ENCODE results near the gene IRF2BPL. TPM values are rescaled to one million over a fixed set of nuclear protein-coding genes. Genes with fewer than 3 reads are reported as not detected.
A peak's percentile ranks its signal among the peaks of the same experiment; 100 is the strongest.

The IRF2BPL gene
- total and polyA plus RNA-seq, 5 donors from 2014 or later, result 2.2 to 48.9 (median 4.8) TPM

DNA sequence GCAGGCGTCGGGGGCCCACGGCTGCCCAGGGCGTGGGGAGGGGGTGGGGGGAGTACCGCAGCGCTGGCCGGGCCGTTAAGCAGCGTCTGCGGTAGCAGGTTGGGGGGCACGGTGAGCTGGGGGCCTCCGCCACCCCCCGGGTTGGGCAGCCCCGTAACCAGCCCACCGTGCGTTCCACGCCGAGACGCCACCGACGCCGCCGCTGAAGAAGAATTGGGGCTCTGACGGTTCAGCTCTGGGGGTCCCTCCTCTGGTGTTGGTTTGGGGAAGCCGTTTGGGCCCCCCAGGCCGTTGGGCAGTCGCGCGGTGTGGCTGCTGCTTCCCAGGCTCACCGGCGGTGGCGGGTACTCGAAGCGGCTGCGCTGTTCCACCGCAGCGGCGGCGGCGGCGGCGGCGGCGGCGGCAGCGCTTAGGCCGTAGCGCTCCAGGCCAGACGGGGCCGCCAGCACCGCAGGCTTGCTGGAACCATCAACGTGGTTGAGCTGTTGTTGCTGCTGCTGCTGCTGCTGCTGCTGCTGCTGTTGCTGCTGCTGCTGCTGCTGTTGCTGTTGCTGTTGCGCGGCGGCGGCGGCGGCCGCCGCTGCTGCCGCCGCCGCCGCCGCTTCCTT lies 1.5 kb downstream of the IRF2BPL start:
- peak overlapping the region; percentile 95 for H3K27ac ChIP-seq (ENCODE audit: insufficient read depth, low read length, poor library complexity, severe bottlenecking)
- H3K4me3 Mint-ChIP-seq, result peak overlapping the region; percentile 54 to 92 (median 83)
- no peaks in the 10 kb centered on the region for H3K27me3 ChIP-seq (ENCODE audit: control insufficient read depth, insufficient read depth, low read length)
- H3K36me3 ChIP-seq (ENCODE audit: control insufficient read depth, insufficient read depth, low read length), result no peaks in the 10 kb centered on the region
- H3K4me1 Mint-ChIP-seq, result peaks cover 27 to 76% (median 47%) of the 10 kb centered on the region in 4 donors
- DNase-seq, result peak; percentile 48 to 71 (median 63)
- peaks cover 9% of the 10 kb centered on the region for H3K36me3 Mint-ChIP-seq
- no peak overlapping the region for H3K27ac Mint-ChIP-seq
- H3K27me3 Mint-ChIP-seq, result peaks cover 14% of the 10 kb centered on the region
- no peaks in the 10 kb centered on the region for H3K9me3 ChIP-seq (ENCODE audit: control insufficient read depth in 2 of 2, low read length in 2 of 2)
- peaks cover 0 to 2% (median 0%) of the 10 kb centered on the region in 7 donors for H3K9me3 Mint-ChIP-seq
- peak; percentile 29 to 41 for ATAC-seq (ENCODE audit: low read depth in 2 of 2)
- no peak overlapping the region for H3K4me3 ChIP-seq (ENCODE audit: low read depth, low read length)
- peaks cover 74% of the 10 kb centered on the region for H3K4me1 ChIP-seq (ENCODE audit: control insufficient read depth, insufficient read depth, low read length, poor library complexity, severe bottlenecking)

DNA sequence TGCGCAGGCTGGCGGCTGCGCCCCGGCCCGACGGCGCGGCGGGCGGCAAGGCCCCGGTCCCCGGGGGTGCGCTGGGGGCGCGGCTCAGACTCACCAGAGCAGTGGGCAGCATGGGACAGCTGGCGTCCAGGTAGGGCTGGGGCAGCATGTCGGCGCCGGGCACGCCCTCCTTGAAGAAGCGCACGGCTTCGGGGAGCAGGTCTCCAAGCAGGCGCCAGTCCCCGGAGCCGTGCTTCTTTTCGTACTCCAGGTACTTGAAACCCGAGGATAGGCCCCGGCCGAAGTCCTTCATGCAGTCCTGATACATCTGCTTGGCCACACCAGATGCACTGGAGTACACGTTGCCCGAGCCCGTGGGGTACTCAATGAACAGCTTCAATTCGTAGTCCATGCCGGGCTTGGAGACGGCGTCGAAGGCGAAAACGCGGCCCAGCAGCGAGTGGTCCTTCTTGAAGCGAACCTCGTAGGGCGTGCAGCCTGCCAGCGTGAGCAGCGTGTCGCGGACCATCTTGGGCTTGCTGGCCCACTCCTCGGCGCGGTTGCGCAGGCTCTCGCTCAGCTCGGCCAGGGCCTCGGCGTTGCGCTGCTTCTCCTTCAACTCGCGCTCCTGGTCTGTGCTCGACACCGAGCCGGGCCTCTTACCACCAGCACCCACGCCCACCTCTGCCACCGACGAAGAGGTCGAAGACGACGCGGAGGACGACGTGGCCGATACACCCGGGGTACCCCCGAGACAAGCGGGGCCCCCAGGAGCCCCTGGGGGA lies 2.2 kb downstream of the IRF2BPL start:
- H3K27me3 ChIP-seq (ENCODE audit: control insufficient read depth, insufficient read depth, low read length), result no peaks in the 10 kb centered on the region
- no peak for ATAC-seq (ENCODE audit: low read depth in 2 of 2)
- H3K4me3 ChIP-seq (ENCODE audit: low read depth, low read length), result peak overlapping the region; percentile 44
- DNase-seq, result no peak
- H3K27ac Mint-ChIP-seq, result peak overlapping the region in 2 of 3 donors; percentile 5 to 75
- peak overlapping the region; percentile 95 for H3K27ac ChIP-seq (ENCODE audit: insufficient read depth, low read length, poor library complexity, severe bottlenecking)
- peaks cover 14% of the 10 kb centered on the region for H3K27me3 Mint-ChIP-seq
- H3K9me3 Mint-ChIP-seq, result peaks cover 0 to 2% (median 0%) of the 10 kb centered on the region in 7 donors
- H3K4me1 Mint-ChIP-seq, result peaks cover 24 to 72% (median 41%) of the 10 kb centered on the region in 4 donors
- H3K9me3 ChIP-seq (ENCODE audit: control insufficient read depth in 2 of 2, low read length in 2 of 2), result no peaks in the 10 kb centered on the region
- H3K4me1 ChIP-seq (ENCODE audit: control insufficient read depth, insufficient read depth, low read length, poor library complexity, severe bottlenecking), result peaks cover 67% of the 10 kb centered on the region
- peaks cover 9% of the 10 kb centered on the region for H3K36me3 Mint-ChIP-seq
- no peaks in the 10 kb centered on the region for H3K36me3 ChIP-seq (ENCODE audit: control insufficient read depth, insufficient read depth, low read length)
- peak overlapping the region; percentile 75 to 88 (median 82) for H3K4me3 Mint-ChIP-seq

DNA sequence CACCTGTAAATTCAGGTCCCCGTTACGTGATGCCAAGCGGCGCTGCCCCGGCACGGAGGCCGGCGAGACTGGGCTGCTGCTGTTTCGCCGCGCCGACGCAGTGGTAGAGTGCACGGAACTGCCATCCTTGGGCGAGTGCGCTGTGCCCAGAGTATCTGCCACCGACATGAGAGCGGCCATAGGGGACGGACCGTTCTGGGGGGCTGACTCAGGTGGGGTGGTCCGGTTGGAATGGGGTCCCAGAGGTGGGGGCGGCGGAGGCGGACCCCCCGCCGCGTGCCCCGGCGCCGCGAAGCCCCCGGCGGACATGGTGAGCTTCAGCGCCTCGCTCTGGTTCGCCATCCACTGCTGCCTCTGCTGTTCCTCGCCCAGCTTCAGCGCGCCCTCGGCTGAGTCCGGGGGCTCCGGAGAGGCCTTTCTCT lies 2.8 kb downstream of the IRF2BPL start:
- DNase-seq (no peak), ATAC-seq (ENCODE audit: low read depth in 2 of 2) (no peak)
- Mint-ChIP-seq H3K9me3 (peaks cover 0 to 2% (median 0%) of the 10 kb centered on the region in 7 donors), H3K27ac (peak overlapping the region in 1 of 3 donors; percentile 90), H3K4me1 (peaks cover 24 to 66% (median 37%) of the 10 kb centered on the region in 4 donors), H3K36me3 (peaks cover 9% of the 10 kb centered on the region), H3K4me3 (peak overlapping the region; percentile 70 to 90 (median 83)), H3K27me3 (peaks cover 14% of the 10 kb centered on the region)
- H3K4me3 ChIP-seq (ENCODE audit: low read depth, low read length), result peak overlapping the region; percentile 71
- no peaks in the 10 kb centered on the region for H3K36me3 ChIP-seq (ENCODE audit: control insufficient read depth, insufficient read depth, low read length)
- H3K4me1 ChIP-seq (ENCODE audit: control insufficient read depth, insufficient read depth, low read length, poor library complexity, severe bottlenecking), result peaks cover 64% of the 10 kb centered on the region
- no peaks in the 10 kb centered on the region for H3K9me3 ChIP-seq (ENCODE audit: control insufficient read depth in 2 of 2, low read length in 2 of 2)
- no peaks in the 10 kb centered on the region for H3K27me3 ChIP-seq (ENCODE audit: control insufficient read depth, insufficient read depth, low read length)
- H3K27ac ChIP-seq (ENCODE audit: insufficient read depth, low read length, poor library complexity, severe bottlenecking), result no peak overlapping the region

DNA sequence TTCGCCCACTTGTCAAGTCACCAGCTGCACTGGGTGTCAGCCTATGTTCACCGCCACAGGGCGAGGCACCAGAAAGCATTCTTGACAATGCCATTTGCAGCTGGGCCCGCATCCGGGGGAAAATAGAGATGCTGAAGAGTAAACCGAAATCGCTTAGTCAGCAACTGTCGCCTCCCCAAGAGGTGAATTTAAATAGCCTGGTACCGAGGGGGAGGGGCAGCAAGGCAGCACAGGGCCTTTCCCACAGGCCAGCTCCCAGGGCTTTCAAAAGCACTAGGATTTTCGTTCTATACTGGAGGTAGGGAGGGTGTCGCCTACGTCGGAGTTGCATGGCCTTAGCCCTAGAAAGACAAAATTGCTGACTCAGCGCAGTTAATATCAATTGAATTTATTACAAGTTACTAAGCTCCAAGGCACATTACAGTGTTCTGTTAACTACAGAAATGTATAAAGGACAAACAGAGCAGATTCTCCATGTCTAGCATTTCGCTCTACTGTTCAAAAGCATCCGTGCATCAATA lies 4.3 kb downstream of the IRF2BPL start:
- Histone ChIP-seq H3K36me3 (ENCODE audit: control insufficient read depth, insufficient read depth, low read length) (no peaks in the 10 kb centered on the region), H3K4me1 (ENCODE audit: control insufficient read depth, insufficient read depth, low read length, poor library complexity, severe bottlenecking) (peaks cover 49% of the 10 kb centered on the region), H3K27me3 (ENCODE audit: control insufficient read depth, insufficient read depth, low read length) (no peaks in the 10 kb centered on the region), H3K27ac (ENCODE audit: insufficient read depth, low read length, poor library complexity, severe bottlenecking) (peak overlapping the region; percentile 67), H3K4me3 (ENCODE audit: low read depth, low read length) (peak overlapping the region; percentile 71), H3K9me3 (ENCODE audit: control insufficient read depth in 2 of 2, low read length in 2 of 2) (no peaks in the 10 kb centered on the region)
- Mint-ChIP-seq H3K27ac (peak overlapping the region; percentile 29 to 95 (median 90)), H3K9me3 (peaks cover 0 to 2% (median 0%) of the 10 kb centered on the region in 7 donors), H3K36me3 (peaks cover 9% of the 10 kb centered on the region), H3K27me3 (peaks cover 13% of the 10 kb centered on the region), H3K4me3 (peak overlapping the region; percentile 83 to 93 (median 86)), H3K4me1 (peaks cover 22 to 52% (median 34%) of the 10 kb centered on the region in 4 donors)
- ATAC-seq (ENCODE audit: low read depth in 2 of 2), result peak; percentile 9 to 17
- peak; percentile 34 to 92 (median 74) for DNase-seq

DNA sequence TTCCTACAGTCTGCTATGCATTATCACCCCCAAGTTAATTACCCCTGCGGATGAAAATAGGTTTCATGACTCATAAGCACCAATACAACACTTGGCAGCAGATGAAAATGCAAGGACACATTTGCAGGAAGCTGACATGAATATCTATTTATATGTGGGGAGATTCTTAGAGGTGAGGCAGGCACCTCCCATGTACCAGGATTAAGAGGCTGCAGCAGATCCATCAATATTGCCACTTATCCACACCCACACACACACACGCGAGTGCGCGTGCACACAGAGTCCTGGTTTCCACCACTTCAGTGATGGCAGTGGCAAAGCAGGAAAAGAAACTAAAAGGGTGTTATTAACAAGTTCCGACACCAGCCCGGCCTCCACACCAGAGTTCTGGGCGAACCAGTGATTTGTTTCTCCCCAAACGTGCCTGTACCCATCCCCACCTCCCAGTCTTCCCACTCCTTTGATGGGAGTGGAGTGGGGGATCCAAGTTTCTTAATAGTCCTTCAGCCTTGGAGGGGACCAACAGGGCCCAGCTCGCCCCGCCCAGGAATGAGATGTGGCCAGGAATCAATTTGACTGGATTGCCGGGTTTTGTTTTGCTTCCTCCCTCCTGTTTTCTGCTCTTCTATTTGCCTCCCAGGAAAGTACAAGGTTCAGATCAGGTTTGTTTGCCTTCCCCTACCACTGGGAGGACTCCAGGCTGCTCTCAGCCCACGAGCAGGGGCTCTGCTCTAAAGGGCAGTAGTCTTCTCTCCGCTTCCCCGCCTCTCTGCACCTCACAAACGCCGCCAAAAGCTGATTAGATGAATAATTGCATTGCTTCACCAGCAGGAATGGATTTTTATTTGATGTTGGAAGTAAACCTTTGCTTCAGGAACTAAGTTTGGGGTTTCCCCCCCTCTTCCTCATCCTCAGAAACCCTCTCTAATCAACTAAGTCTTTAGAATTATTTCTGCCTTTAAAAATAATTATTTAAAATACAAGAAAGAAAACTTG lies 5.2 kb downstream of the IRF2BPL start:
- H3K36me3 Mint-ChIP-seq, result peaks cover 7% of the 10 kb centered on the region
- peaks cover 0 to 2% (median 0%) of the 10 kb centered on the region in 7 donors for H3K9me3 Mint-ChIP-seq
- H3K4me3 Mint-ChIP-seq, result peak overlapping the region; percentile 44 to 90 (median 70)
- H3K27me3 Mint-ChIP-seq, result peaks cover 5% of the 10 kb centered on the region
- no peaks in the 10 kb centered on the region for H3K27me3 ChIP-seq (ENCODE audit: control insufficient read depth, insufficient read depth, low read length)
- no peaks in the 10 kb centered on the region for H3K36me3 ChIP-seq (ENCODE audit: control insufficient read depth, insufficient read depth, low read length)
- peaks cover 16 to 45% (median 28%) of the 10 kb centered on the region in 4 donors for H3K4me1 Mint-ChIP-seq
- H3K4me1 ChIP-seq (ENCODE audit: control insufficient read depth, insufficient read depth, low read length, poor library complexity, severe bottlenecking), result peaks cover 42% of the 10 kb centered on the region
- H3K4me3 ChIP-seq (ENCODE audit: low read depth, low read length), result no peak overlapping the region
- H3K9me3 ChIP-seq (ENCODE audit: control insufficient read depth in 2 of 2, low read length in 2 of 2), result no peaks in the 10 kb centered on the region
- peak overlapping the region; percentile 74 to 90 (median 83) for H3K27ac Mint-ChIP-seq
- no peak for DNase-seq
- no peak for ATAC-seq (ENCODE audit: low read depth in 2 of 2)
- H3K27ac ChIP-seq (ENCODE audit: insufficient read depth, low read length, poor library complexity, severe bottlenecking), result peak overlapping the region; percentile 67

DNA sequence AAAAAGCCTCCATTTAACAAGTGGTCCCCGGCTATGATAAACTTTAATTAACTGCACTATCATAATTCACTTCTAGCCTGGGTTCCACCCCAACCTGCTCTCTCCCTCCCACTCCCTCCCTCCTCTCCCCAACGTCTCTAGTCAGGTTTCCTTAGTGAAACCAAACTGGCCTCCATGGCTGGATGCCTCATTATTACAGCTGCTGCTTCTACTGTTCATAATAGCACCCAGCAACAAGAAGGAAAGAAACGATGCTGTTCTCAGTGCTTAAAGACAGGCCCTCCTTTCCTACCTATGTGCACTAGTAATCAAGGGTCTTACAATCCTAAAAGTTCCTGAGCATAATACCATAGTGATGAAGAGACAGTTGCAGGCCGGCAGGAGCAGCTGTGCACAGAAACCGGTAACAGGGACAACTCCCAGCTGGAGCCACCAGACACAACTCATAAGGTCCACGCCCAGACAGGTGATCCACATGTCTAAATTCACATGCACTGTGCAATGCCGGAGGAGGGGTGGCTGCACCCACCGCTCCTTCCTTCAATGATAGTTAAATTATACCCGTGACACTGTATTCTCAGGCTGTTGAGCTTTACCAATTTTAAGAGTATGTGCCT lies 6.2 kb downstream of the IRF2BPL start:
- H3K36me3 Mint-ChIP-seq, result peaks cover 7% of the 10 kb centered on the region
- peaks cover 0 to 2% (median 0%) of the 10 kb centered on the region in 7 donors for H3K9me3 Mint-ChIP-seq
- H3K27me3 ChIP-seq (ENCODE audit: control insufficient read depth, insufficient read depth, low read length), result no peaks in the 10 kb centered on the region
- peak overlapping the region in 2 of 4 donors; percentile 23 to 73 for H3K4me3 Mint-ChIP-seq
- no peak overlapping the region for H3K27ac ChIP-seq (ENCODE audit: insufficient read depth, low read length, poor library complexity, severe bottlenecking)
- DNase-seq, result no peak
- ATAC-seq (ENCODE audit: low read depth in 2 of 2), result no peak
- no peak overlapping the region for H3K4me3 ChIP-seq (ENCODE audit: low read depth, low read length)
- peak overlapping the region in 2 of 3 donors; percentile 2 to 84 for H3K27ac Mint-ChIP-seq
- peaks cover 16 to 45% (median 28%) of the 10 kb centered on the region in 4 donors for H3K4me1 Mint-ChIP-seq
- H3K27me3 Mint-ChIP-seq, result peaks cover 5% of the 10 kb centered on the region
- H3K4me1 ChIP-seq (ENCODE audit: control insufficient read depth, insufficient read depth, low read length, poor library complexity, severe bottlenecking), result peaks cover 42% of the 10 kb centered on the region
- H3K9me3 ChIP-seq (ENCODE audit: control insufficient read depth in 2 of 2, low read length in 2 of 2), result no peaks in the 10 kb centered on the region
- no peaks in the 10 kb centered on the region for H3K36me3 ChIP-seq (ENCODE audit: control insufficient read depth, insufficient read depth, low read length)

Data from CD4-positive, CD25-positive, alpha-beta regulatory T cell (primary cell).